ENCODE measurements around the gene FOXL3.
"Not testable (repeated sequence)": the region's sequence is repeated elsewhere in the genome, so short reads cannot be mapped to it uniquely, and the experiment has no call there.

Gene FOXL3

GRCh38 chr7:292226-292625, 2.3 kb downstream of the FOXL3 start:
- DNase-seq, result no peak

- DNase-seq, result no peak
Observed at GRCh38 chr7:292826-293225, 2.9 kb downstream of the FOXL3 start.

GRCh38 chr7:293681-294439, 3.9 kb downstream of the FOXL3 start:
- no peak for DNase-seq

GRCh38 chr7:294440-295154, 4.6 kb downstream of the FOXL3 start:
- DNase-seq, result no peak

GRCh38 chr7:295155-296154, 5.5 kb downstream of the FOXL3 start:
- no peak for DNase-seq

GRCh38 chr7:296373-296945, 6.5 kb downstream of the FOXL3 start:
- no peak for DNase-seq

GRCh38 chr7:297141-297540, 7.2 kb downstream of the FOXL3 start:
- not testable (repeated sequence) for DNase-seq

- no peak for DNase-seq
Observed at GRCh38 chr7:297611-298374, 7.8 kb downstream of the FOXL3 start.

GRCh38 chr7:298375-298702, 8.4 kb downstream of the FOXL3 start:
- DNase-seq, result no peak

- no peak for DNase-seq
Observed at GRCh38 chr7:298743-299142, 8.8 kb downstream of the FOXL3 start.

GRCh38 chr7:299169-299568, 9.2 kb downstream of the FOXL3 start:
- DNase-seq, result no peak

GRCh38 chr7:299628-300027, 9.7 kb downstream of the FOXL3 start:
- DNase-seq, result no peak

- DNase-seq, result no peak
Observed at GRCh38 chr7:300048-300447, 10.1 kb downstream of the FOXL3 start.

- DNase-seq, result no peak
Observed at GRCh38 chr7:300546-301290, 10.7 kb downstream of the FOXL3 start.

- no peak for DNase-seq
Observed at GRCh38 chr7:301291-302053, 11.5 kb downstream of the FOXL3 start.

GRCh38 chr7:302054-302992, 12.4 kb downstream of the FOXL3 start:
- DNase-seq, result no peak

GRCh38 chr7:303425-303824, 13.5 kb downstream of the FOXL3 start:
- DNase-seq, result no peak

GRCh38 chr7:303884-304573, 14.1 kb downstream of the FOXL3 start:
- no peak for DNase-seq

All from stimulated activated naive CD4-positive, alpha-beta T cell treated with Interleukin-2 at 50 U/mL for 16 hours (primary cell).